IMR-90 (cell line): ENCODE results near the gene VILL. TPM values are rescaled to one million over a fixed set of nuclear protein-coding genes. Genes with fewer than 3 reads are reported as not detected.

ENCODE experiments used
- ATAC-seq: fragments of 200-7000 bp; cut with Tn5 transposase; 2 replicates; pipeline ENCODE4 v1.9.1; 2020; ENCODE audit warnings: low read depth, mild to moderate bottlenecking, moderate library complexity
- BruUV-seq: library from RNA; stranded (reverse); fragments of 400-500 nt; replicated peaks from 2 replicates; lab custom pipeline; 2021; lab: Mats Ljungman, UMichigan
- CTCF ChIA-PET: fragments of 300-600 bp; formaldehyde crosslinking; extraction: SDS; loops from one replicate; lab custom pipeline; 2021; ENCODE audit warnings: antibody characterized with exemption; lab: Yijun Ruan, JAX
- POLR2A ChIA-PET: fragments of 300-600 bp; sonication (Branson Sonifier 250); formaldehyde crosslinking; loops from one replicate; lab custom pipeline; 2022; ENCODE audit warnings: antibody characterized with exemption; ENCODE audit not compliant: unreplicated experiment; lab: Charles Lee
- DNase-seq: peaks from one replicate; pipeline ENCODE4 v3.0.0; 2013
- H2AFZ ChIP-seq: replicated peaks from 2 replicates; pipeline ENCODE3; 2013; ENCODE audit warnings: low read length, mild to moderate bottlenecking; ENCODE audit not compliant: poor library complexity
- H2AK5ac ChIP-seq: 2 replicates; pipeline ENCODE4 v1.6.1; 2013; ENCODE audit warnings: low read depth, low read length, inconsistent platforms
- H2AK9ac ChIP-seq: replicated peaks from 2 replicates; pipeline ENCODE3; 2013; ENCODE audit warnings: mild to moderate bottlenecking, low read depth, low read length, moderate library complexity; ENCODE audit not compliant: poor library complexity
- H2BK120ac ChIP-seq: 2 replicates; pipeline ENCODE4 v1.6.1; 2013; ENCODE audit warnings: low read depth, low read length, inconsistent platforms
- H2BK15ac ChIP-seq: 3 replicates; pipeline ENCODE4 v1.6.1; 2013; ENCODE audit warnings: low read depth, low read length, inconsistent platforms
- H2BK20ac ChIP-seq: 2 replicates; pipeline ENCODE4 v1.6.1; 2013; ENCODE audit warnings: low read depth, mild to moderate bottlenecking, inconsistent platforms, low read length, moderate library complexity
- H2BK5ac ChIP-seq: 2 replicates; pipeline ENCODE4 v1.6.1; 2013; ENCODE audit warnings: mild to moderate bottlenecking, low read depth, low read length, inconsistent platforms; ENCODE audit not compliant: poor library complexity, severe bottlenecking
- H3K14ac ChIP-seq: replicated peaks from 2 replicates; pipeline ENCODE4 v1.6.1; 2013; ENCODE audit warnings: low read depth, low read length, inconsistent platforms
- H3K18ac ChIP-seq: 2 replicates; pipeline ENCODE4 v1.6.1; 2013; ENCODE audit warnings: low read depth, low read length, control low read depth
- H3K23ac ChIP-seq: 2 replicates; pipeline ENCODE4 v1.6.1; 2013; ENCODE audit warnings: low read depth, low read length, inconsistent platforms
- H3K27ac ChIP-seq: 2 replicates; pipeline ENCODE4 v1.5.1; 2013; ENCODE audit warnings: mild to moderate bottlenecking, control low read depth, low read length; ENCODE audit not compliant: insufficient read depth
- H3K27me3 ChIP-seq: 2 replicates; pipeline ENCODE4 v1.6.1; 2013; ENCODE audit warnings: low read length; ENCODE audit not compliant: control insufficient read depth, insufficient read depth
- H3K36me3 ChIP-seq: 2 replicates; pipeline ENCODE4 v1.6.1; 2013; ENCODE audit warnings: low read length, mixed read lengths; ENCODE audit not compliant: control insufficient read depth, insufficient read depth
- H3K4ac ChIP-seq: 2 replicates; pipeline ENCODE4 v1.6.1; 2013; ENCODE audit warnings: low read depth, low read length, inconsistent platforms
- H3K4me1 ChIP-seq: 2 replicates; pipeline ENCODE4 v1.6.1; 2013; ENCODE audit warnings: low read length, mixed read lengths; ENCODE audit not compliant: control insufficient read depth, insufficient read depth
- H3K4me2 ChIP-seq: 2 replicates; pipeline ENCODE4 v1.6.1; 2013; ENCODE audit warnings: low read depth, mild to moderate bottlenecking, control low read depth, low read length, moderate library complexity
- H3K4me3 ChIP-seq: 2 replicates; pipeline ENCODE4 v1.5.1; 2013; ENCODE audit warnings: low read depth, mild to moderate bottlenecking, control low read depth, low read length, moderate library complexity; ENCODE audit not compliant: insufficient read depth
- H3K56ac ChIP-seq: 2 replicates; pipeline ENCODE4 v1.6.1; 2013; ENCODE audit warnings: low read length, inconsistent platforms; ENCODE audit not compliant: insufficient read depth; ENCODE audit errors: extremely low read depth
- H3K79me1 ChIP-seq, 2 experiments: 2 replicates each; pipeline ENCODE4 v1.6.1; 2013; ENCODE audit warnings: low read length in 2 of 2, inconsistent platforms in 1 of 2, low read depth in 1 of 2
- H3K9ac ChIP-seq: 2 replicates; pipeline ENCODE4 v1.6.1; 2013; ENCODE audit warnings: low read depth, low read length, control low read depth
- H3K9me1 ChIP-seq: 2 replicates; pipeline ENCODE4 v1.6.1; 2013; ENCODE audit warnings: low read length, inconsistent platforms; ENCODE audit not compliant: insufficient read depth
- H3K9me3 ChIP-seq: 2 replicates; pipeline ENCODE4 v1.6.1; 2013; ENCODE audit warnings: low read length; ENCODE audit not compliant: control insufficient read depth, insufficient read depth
- H4K20me1 ChIP-seq: 2 replicates; pipeline ENCODE4 v1.6.1; 2013; ENCODE audit warnings: low read length, inconsistent platforms; ENCODE audit not compliant: insufficient read depth
- H4K5ac ChIP-seq: 2 replicates; pipeline ENCODE4 v1.6.1; 2013; ENCODE audit warnings: mild to moderate bottlenecking, low read depth, low read length, control low read depth
- H4K8ac ChIP-seq, 2 experiments: 2 replicates each; pipeline ENCODE4 v1.6.1; 2013; ENCODE audit warnings: low read depth in 2 of 2, low read length in 2 of 2, control low read depth in 1 of 2, inconsistent platforms in 1 of 2
- H4K91ac ChIP-seq: 2 replicates; pipeline ENCODE4 v1.6.1; 2013; ENCODE audit warnings: low read depth, low read length, inconsistent platforms; ENCODE audit not compliant: insufficient read depth
- CEBPB ChIP-seq: IDR thresholded peaks from 2 replicates; pipeline ENCODE4 v1.6.1; 2012; ENCODE audit warnings: low read depth, low read length, improper control_type of control experiment
- CTCF ChIP-seq: conservative IDR thresholded peaks from 2 replicates; pipeline ENCODE4 v1.5.1; 2012; ENCODE audit warnings: mild to moderate bottlenecking, low read depth, low read length, improper control_type of control experiment
- MAFK ChIP-seq: IDR thresholded peaks from 2 replicates; pipeline ENCODE4 v1.6.1; 2012; ENCODE audit warnings: low read depth, low read length, improper control_type of control experiment
- POLR2A ChIP-seq: IDR thresholded peaks from 2 replicates; pipeline ENCODE4 v1.6.1; 2012; ENCODE audit warnings: mild to moderate bottlenecking, low read depth, low read length
- RAD21 ChIP-seq: IDR thresholded peaks from 2 replicates; pipeline ENCODE4 v1.6.1; 2012; ENCODE audit warnings: low read length, improper control_type of control experiment
- RCOR1 ChIP-seq: IDR thresholded peaks from 2 replicates; pipeline ENCODE4 v1.6.1; 2012; ENCODE audit warnings: mild to moderate bottlenecking, low read length, improper control_type of control experiment; ENCODE audit not compliant: insufficient replicate concordance
- SMC3 ChIP-seq: fragments of 150-350 bp; IDR thresholded peaks from 2 replicates; pipeline ENCODE4 v1.6.1; 2016; ENCODE audit warnings: low read depth, mild to moderate bottlenecking, antibody characterized with exemption, low read length, moderate library complexity
- USF2 ChIP-seq: fragments of 150-350 bp; IDR thresholded peaks from 2 replicates; pipeline ENCODE4 v1.6.1; 2017; ENCODE audit warnings: mild to moderate bottlenecking, antibody characterized with exemption, low read length, low read depth
- WGBS, 2 experiments: methylation state at CpG; one replicate each; pipeline versions ENCODE4 v1.1.5 to v1.1.7; 2013; ENCODE audit warnings: missing lambda C conversion rate in 2 of 2; ENCODE audit not compliant: insufficient read length in 1 of 2; ENCODE audit errors: extremely low coverage in 2 of 2; 5-methylcytosine and 5-hydroxymethylcytosine counted together
- dilution Hi-C: fragments of 300-500 bp; cut with HindIII; formaldehyde crosslinking; loops from one replicate; pipeline ENCODE4 v1.14.3; 2018; ENCODE audit warnings: low sequenced_read_pairs; ENCODE audit not compliant: unreplicated experiment
- in situ Hi-C: fragments of 300-500 bp; cut with MboI; formaldehyde crosslinking; loops from 3 replicates; pipeline ENCODE4 v1.14.3; 2019; ENCODE audit warnings: low sequenced_read_pairs, inconsistent platforms, mixed read lengths
- intact Hi-C: fragments of 100-400 bp; cut with micrococcal nuclease; formaldehyde crosslinking; loops from 2 replicates; pipeline ENCODE4 v1.10.0; 2022
- polyA plus RNA-seq, 3 experiments: library from polyadenylated mRNA; depleted of rRNA; stranded (reverse); fragments of >200 nt; gene quantifications; 2 replicates each; pipeline ENCODE4 v1.2.3, GENCODE V29; 2012; ENCODE audit warnings: low replicate concordance in 1 of 3
- total RNA-seq: library from RNA; depleted of rRNA; stranded (reverse); fragments of >200 nt; gene quantifications from 2 replicates; pipeline ENCODE4 v1.2.3, GENCODE V29; 2012

VILL gene
- total and polyA plus RNA-seq, 2 of the 4 experiments (the other 2 are of a cell fraction): 2.3 to 4.7 TPM

- H4K5ac ChIP-seq: no peak overlapping the region
- H3K27me3 ChIP-seq: no peaks in the 10 kb centered on the region
- H3K4me1 ChIP-seq: peaks cover 6% of the 10 kb centered on the region; the same call in 1 of the 2 replicates
- H3K4me3 ChIP-seq: no peak overlapping the region
- peaks cover 2 to 9% of the 10 kb centered on the region in 2 experiments; a peak in 1 of 4 replicates for H3K79me1 ChIP-seq
- no peak overlapping the region for H3K14ac ChIP-seq
- H2AK9ac ChIP-seq: no peak overlapping the region
- no peak overlapping the region for H4K91ac ChIP-seq
- H4K20me1 ChIP-seq: no peaks in the 10 kb centered on the region
- no peak overlapping the region for H2AFZ ChIP-seq
- in situ Hi-C loops (no loop called here), dilution Hi-C loops (no loop called here), intact Hi-C loops (no loop called here)
- no peak overlapping the region for H3K9ac ChIP-seq
- H2BK20ac ChIP-seq: no peak overlapping the region
- H2AK5ac ChIP-seq: no peak overlapping the region
- peak; percentile 48 for DNase-seq
- no peak overlapping the region for H3K56ac ChIP-seq
- BruUV-seq: no TSS peak
- H2BK15ac ChIP-seq: no peak overlapping the region
- H2BK5ac ChIP-seq: no peak overlapping the region
- peaks cover 31% of the 10 kb centered on the region for H3K36me3 ChIP-seq
- no peak overlapping the region for H4K8ac ChIP-seq
- no peak overlapping the region for H3K18ac ChIP-seq
- CTCF ChIA-PET: interaction anchor here (0.7 to 2.3 kb wide), 12 partner anchors 8 to 122 kb away, joined by 3 to 9 read pairs (median 3); partner anchors contain the start of gene DLEC1
- no peak overlapping the region for H3K4ac ChIP-seq
- WGBS, 2 experiments: 100% methylated on average over 1 of the region's 9 CpGs; no CpG with 5 or more reads in 1 of the 2 experiments
- no peak overlapping the region for H3K27ac ChIP-seq
- no peaks in the 10 kb centered on the region for H3K9me3 ChIP-seq
- H3K23ac ChIP-seq: no peak overlapping the region
- TF ChIP-seq MAFK (no peak), RAD21 (peak; percentile 58), USF2 (no peak), SMC3 (peak; percentile 36; the same call in 1 of the 2 replicates), CEBPB (no peak), POLR2A (no peak), RCOR1 (no peak), CTCF (peak; percentile 67)
- POLR2A ChIA-PET: no interaction called here
- peak; percentile 74 for ATAC-seq
- H3K9me1 ChIP-seq: peaks cover 22% of the 10 kb centered on the region
- no peak overlapping the region for H3K4me2 ChIP-seq
- no peak overlapping the region for H2BK120ac ChIP-seq
These were observed 16.2 kb upstream of the VILL start for GRCh38 chr3:37974121-37975083.
